Osteoblast (primary cell): Measurements from ENCODE around the gene LHX6. TPM values are rescaled to one million over a fixed set of nuclear protein-coding genes. Genes with fewer than 3 reads are reported as not detected.

ENCODE experiments used
- DNase-seq: peaks from one replicate; pipeline ENCODE4 v3.0.0; 2011; ENCODE audit warnings: low spot score, mixed read lengths; ENCODE audit not compliant: insufficient read length; ENCODE audit errors: missing footprints
- H2AFZ ChIP-seq: 2 replicates; pipeline ENCODE4 v1.6.0; 2011; ENCODE audit warnings: mild to moderate bottlenecking, low read length
- H3K27ac ChIP-seq: 2 replicates; pipeline ENCODE4 v1.5.1; 2011; ENCODE audit warnings: mild to moderate bottlenecking, low read depth, low read length, moderate library complexity
- H3K27me3 ChIP-seq: 2 replicates; pipeline ENCODE4 v1.6.0; 2012; ENCODE audit warnings: mild to moderate bottlenecking, control low read depth, inconsistent platforms, low read length, moderate library complexity; ENCODE audit not compliant: insufficient read depth
- H3K36me3 ChIP-seq: 2 replicates; pipeline ENCODE4 v1.5.1; 2011; ENCODE audit warnings: mild to moderate bottlenecking, low read length, control low read depth, moderate library complexity; ENCODE audit not compliant: insufficient read depth
- H3K4me1 ChIP-seq: 2 replicates; pipeline ENCODE4 v1.5.1; 2011; ENCODE audit warnings: mild to moderate bottlenecking, low read length, control low read depth, moderate library complexity; ENCODE audit not compliant: insufficient read depth
- H3K4me2 ChIP-seq: 2 replicates; pipeline ENCODE4 v1.6.0; 2011; ENCODE audit warnings: mild to moderate bottlenecking, low read length; ENCODE audit not compliant: insufficient read depth
- H3K4me3 ChIP-seq: fragments of 200-600 bp; sonication (generic); 3 replicates; pipeline ENCODE4 v1.5.1; 2012; ENCODE audit warnings: mild to moderate bottlenecking, low read length, inconsistent platforms; ENCODE audit not compliant: insufficient read depth
- H3K79me2 ChIP-seq: 2 replicates; pipeline ENCODE4 v1.6.0; 2012; ENCODE audit warnings: mild to moderate bottlenecking, low read length, control low read depth, inconsistent platforms; ENCODE audit not compliant: insufficient read depth
- H3K9me3 ChIP-seq: 2 replicates; pipeline ENCODE4 v1.5.1; 2011; ENCODE audit warnings: low read depth, low read length, control low read depth
- H4K20me1 ChIP-seq: 2 replicates; pipeline ENCODE4 v1.6.0; 2012; ENCODE audit warnings: mild to moderate bottlenecking, low read length, control low read depth; ENCODE audit not compliant: insufficient read depth
- total RNA-seq: library from RNA; depleted of rRNA; stranded (reverse); fragments of >200 nt; gene quantifications from 2 replicates; pipeline ENCODE4 v1.2.3, GENCODE V29; 2012
- TF ChIP-seq, protein P1 (sequence below): IDR thresholded peaks from 2 replicates; pipeline ENCODE4 v1.5.1; 2011; ENCODE audit warnings: mild to moderate bottlenecking, low read depth, low read length, moderate library complexity; ENCODE audit errors: extremely low read depth

The LHX6 gene
- total RNA-seq, result not detected in 2 replicates

DNA sequence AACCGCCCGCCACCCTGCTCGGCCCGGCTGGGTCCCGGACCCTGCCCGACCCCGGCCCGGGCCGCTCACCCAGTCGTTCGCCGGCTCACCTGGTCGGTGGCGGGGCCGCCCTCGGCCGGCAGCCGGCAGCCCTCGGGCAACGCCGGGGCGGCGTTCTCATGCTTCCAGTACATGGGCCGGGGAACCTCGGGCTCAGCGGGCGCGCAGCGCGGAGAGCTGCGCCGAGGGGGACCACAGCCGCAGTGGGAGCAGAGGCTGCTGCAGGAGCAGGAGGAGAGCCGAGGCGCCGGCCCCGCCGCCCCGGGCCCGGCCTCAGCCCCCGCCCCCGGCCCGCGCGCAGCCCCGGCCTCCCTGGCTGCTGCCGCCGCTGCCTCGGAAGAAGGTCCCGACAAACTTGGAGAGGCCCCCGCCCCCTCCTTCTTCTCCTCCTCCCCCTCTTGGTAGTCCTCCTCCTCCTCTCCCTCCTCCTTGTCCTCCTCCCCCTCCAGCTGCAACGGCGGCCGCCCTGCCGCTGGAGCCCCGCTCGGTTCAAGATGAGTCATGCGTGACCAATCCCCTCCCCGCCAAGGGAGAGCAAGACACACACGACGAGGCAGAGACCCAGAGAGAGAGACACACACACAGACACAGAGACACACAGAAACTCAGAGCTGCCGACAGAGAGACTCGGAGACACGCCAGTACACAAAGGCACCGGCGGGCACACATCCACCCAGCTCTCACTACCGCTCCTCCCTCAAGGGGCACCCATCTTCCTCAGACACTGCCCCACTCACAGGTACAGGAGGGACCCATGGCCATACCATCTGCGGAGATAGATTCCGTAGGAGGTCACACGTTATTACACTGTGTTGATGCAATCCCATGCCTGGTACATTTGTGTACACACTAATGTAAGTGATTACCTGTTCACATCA lies at the start of gene LHX6:
Gene LHX6, minus strand, starts transcription at position 390 of the 917 bp plus-strand sequence. Its CDS starts 217 bp downstream, at position 173.
- DNase-seq, result peak; percentile 90
- H2AFZ ChIP-seq, result no peak within 1 kb of the TSS
- no peaks in the 10 kb centered on the region for H3K36me3 ChIP-seq
- H3K79me2 ChIP-seq, result no peaks in the 10 kb centered on the region
- peak within 1 kb of the TSS; percentile 51 for H3K4me3 ChIP-seq
- no peaks in the 10 kb centered on the region for H4K20me1 ChIP-seq
- H3K4me1 ChIP-seq, result no peaks in the 10 kb centered on the region
- H3K9me3 ChIP-seq, result no peaks in the 10 kb centered on the region
- no peak within 1 kb of the TSS for H3K27ac ChIP-seq
- peaks cover 73% of the 10 kb centered on the region for H3K27me3 ChIP-seq
- peak within 1 kb of the TSS; percentile 57 for H3K4me2 ChIP-seq
- TF ChIP-seq, protein P1, sequence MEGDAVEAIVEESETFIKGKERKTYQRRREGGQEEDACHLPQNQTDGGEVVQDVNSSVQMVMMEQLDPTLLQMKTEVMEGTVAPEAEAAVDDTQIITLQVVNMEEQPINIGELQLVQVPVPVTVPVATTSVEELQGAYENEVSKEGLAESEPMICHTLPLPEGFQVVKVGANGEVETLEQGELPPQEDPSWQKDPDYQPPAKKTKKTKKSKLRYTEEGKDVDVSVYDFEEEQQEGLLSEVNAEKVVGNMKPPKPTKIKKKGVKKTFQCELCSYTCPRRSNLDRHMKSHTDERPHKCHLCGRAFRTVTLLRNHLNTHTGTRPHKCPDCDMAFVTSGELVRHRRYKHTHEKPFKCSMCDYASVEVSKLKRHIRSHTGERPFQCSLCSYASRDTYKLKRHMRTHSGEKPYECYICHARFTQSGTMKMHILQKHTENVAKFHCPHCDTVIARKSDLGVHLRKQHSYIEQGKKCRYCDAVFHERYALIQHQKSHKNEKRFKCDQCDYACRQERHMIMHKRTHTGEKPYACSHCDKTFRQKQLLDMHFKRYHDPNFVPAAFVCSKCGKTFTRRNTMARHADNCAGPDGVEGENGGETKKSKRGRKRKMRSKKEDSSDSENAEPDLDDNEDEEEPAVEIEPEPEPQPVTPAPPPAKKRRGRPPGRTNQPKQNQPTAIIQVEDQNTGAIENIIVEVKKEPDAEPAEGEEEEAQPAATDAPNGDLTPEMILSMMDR, result no peak

DNA sequence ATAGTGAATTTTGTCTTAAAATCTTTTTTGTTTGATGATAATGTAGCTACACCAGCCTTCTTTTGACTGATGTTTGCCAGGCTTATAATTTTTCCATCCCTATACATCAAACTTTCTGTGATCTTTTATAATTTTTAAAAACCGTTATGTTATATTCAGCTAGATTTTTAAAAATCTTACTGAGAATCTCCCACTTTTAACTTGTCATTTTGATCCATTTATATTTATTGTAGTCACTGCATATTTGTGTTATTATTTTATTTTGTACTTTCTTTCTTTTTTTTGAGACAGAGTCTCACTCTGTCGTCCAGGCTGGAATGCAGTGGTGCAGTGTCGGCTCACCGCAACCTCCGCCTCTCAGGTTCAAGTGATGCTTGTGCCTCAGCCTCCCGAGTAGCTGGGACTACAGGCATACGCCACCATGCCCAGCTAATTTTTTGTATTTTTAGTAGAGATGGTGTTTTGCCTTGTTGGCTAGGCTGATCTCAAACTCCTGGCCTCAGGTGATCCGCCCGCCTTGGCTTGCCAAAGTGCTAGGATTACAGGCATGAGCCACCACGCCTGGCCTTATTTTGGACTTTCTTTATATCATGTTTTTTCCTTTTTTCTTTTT lies 48.6 kb upstream of the LHX6 start:
- Histone ChIP-seq H3K4me3 (no peak overlapping the region), H2AFZ (no peak overlapping the region), H3K4me1 (no peaks in the 10 kb centered on the region), H3K4me2 (no peak overlapping the region), H3K27ac (no peak overlapping the region), H3K27me3 (no peaks in the 10 kb centered on the region), H3K79me2 (peaks cover 64% of the 10 kb centered on the region), H4K20me1 (peaks cover 19% of the 10 kb centered on the region), H3K36me3 (peaks cover 28% of the 10 kb centered on the region), H3K9me3 (peaks cover 3% of the 10 kb centered on the region)
- TF ChIP-seq, protein P1, result no peak
- DNase-seq, result no peak

GRCh38 chr9:122276096-122276495 lies 47.3 kb upstream of the LHX6 start:
- DNase-seq, result no peak

More at GRCh38 chr9:122276096-122276495, 47.3 kb upstream of the LHX6 start:
- Histone ChIP-seq H3K36me3 (peaks cover 31% of the 10 kb centered on the region), H3K4me2 (no peak overlapping the region), H3K9me3 (peaks cover 3% of the 10 kb centered on the region), H2AFZ (no peak overlapping the region), H3K27ac (no peak overlapping the region), H3K4me1 (no peaks in the 10 kb centered on the region), H3K27me3 (no peaks in the 10 kb centered on the region), H3K4me3 (no peak overlapping the region), H4K20me1 (peaks cover 19% of the 10 kb centered on the region), H3K79me2 (peaks cover 71% of the 10 kb centered on the region)
- TF ChIP-seq, protein P1, result no peak
